Neural crest cell (in vitro differentiated cells): ENCODE data around the gene TMEM144. TPM values are rescaled to one million over a fixed set of nuclear protein-coding genes. Genes with fewer than 3 reads are reported as not detected.

Experiments used
- DNase-seq: peaks from one replicate; pipeline ENCODE4 v3.0.0; 2021; ENCODE audit warnings: low read depth, mixed read lengths, low spot score
- H3K27ac Mint-ChIP-seq: one replicate; pipeline ENCODE4 v1.8.0; 2021; ENCODE audit warnings: mild to moderate bottlenecking, mixed read lengths; ENCODE audit not compliant: unreplicated experiment
- H3K27me3 Mint-ChIP-seq: 2 replicates; pipeline ENCODE4 v1.8.0; 2021; ENCODE audit warnings: low read depth, mild to moderate bottlenecking, mixed read lengths
- H3K36me3 Mint-ChIP-seq: 2 replicates; pipeline ENCODE4 v1.8.0; 2021; ENCODE audit warnings: low read depth, mild to moderate bottlenecking, mixed read lengths
- H3K4me1 Mint-ChIP-seq: 2 replicates; pipeline ENCODE4 v1.8.0; 2021; ENCODE audit warnings: mixed read lengths
- H3K4me3 Mint-ChIP-seq: one replicate; pipeline ENCODE4 v1.8.0; 2021; ENCODE audit warnings: mild to moderate bottlenecking, mixed read lengths
- H3K9me3 Mint-ChIP-seq: 2 replicates; pipeline ENCODE4 v1.8.0; 2021; ENCODE audit warnings: mixed read lengths
- CTCF ChIP-seq: fragments of 200-600 bp; sonication (generic); conservative IDR thresholded peaks from 2 replicates; pipeline ENCODE4 v1.5.0; 2021; ENCODE audit warnings: antibody characterized with exemption, mild to moderate bottlenecking
- total RNA-seq: library from RNA; stranded (reverse); gene quantifications from 2 replicates; pipeline ENCODE4 v1.2.1, GENCODE V29; 2021

Gene TMEM144
- total RNA-seq, 1 donor from 2014 or later = 1.8 TPM

GRCh38 chr4:158208963-158209640 lies 1.2 kb upstream of the TMEM144 start:
- no peak overlapping the region for H3K27ac Mint-ChIP-seq

GRCh38 chr4:158211222-158211621 lies 936 bp downstream of the TMEM144 start:
- DNase-seq = no peak
- Mint-ChIP-seq H3K27ac (no peak overlapping the region), H3K4me1 (peaks cover 15% of the 10 kb centered on the region), H3K4me3 (peak overlapping the region; percentile 72), H3K9me3 (no peaks in the 10 kb centered on the region), H3K27me3 (no peaks in the 10 kb centered on the region), H3K36me3 (no peaks in the 10 kb centered on the region)
- TF ChIP-seq CTCF = no peak

More at GRCh38 chr4:158208963-158209640, 1.2 kb upstream of the TMEM144 start:
- no peak for DNase-seq
- Mint-ChIP-seq H3K4me3 (peak overlapping the region; percentile 8), H3K27me3 (no peaks in the 10 kb centered on the region), H3K4me1 (peaks cover 15% of the 10 kb centered on the region), H3K9me3 (no peaks in the 10 kb centered on the region), H3K36me3 (no peaks in the 10 kb centered on the region)
- no peak for TF ChIP-seq CTCF

- Mint-ChIP-seq H3K36me3 (no peaks in the 10 kb centered on the region), H3K9me3 (no peaks in the 10 kb centered on the region), H3K27ac (no peak overlapping the region), H3K4me1 (peaks cover 15% of the 10 kb centered on the region), H3K27me3 (no peaks in the 10 kb centered on the region), H3K4me3 (no peak overlapping the region)
- no peak for DNase-seq
- TF ChIP-seq CTCF = no peak
Observed at GRCh38 chr4:158213466-158213865, 3.2 kb downstream of the TMEM144 start.

- TF ChIP-seq CTCF = no peak
- no peak for DNase-seq
- no peaks in the 10 kb centered on the region for H3K27me3 Mint-ChIP-seq
- H3K4me1 Mint-ChIP-seq = peaks cover 14% of the 10 kb centered on the region
- no peak overlapping the region for H3K27ac Mint-ChIP-seq
- no peak overlapping the region for H3K4me3 Mint-ChIP-seq
- H3K9me3 Mint-ChIP-seq = no peaks in the 10 kb centered on the region
- H3K36me3 Mint-ChIP-seq = no peaks in the 10 kb centered on the region
Observed at GRCh38 chr4:158214856-158215255, 4.6 kb downstream of the TMEM144 start.

GRCh38 chr4:158217763-158218162 lies 7.5 kb downstream of the TMEM144 start:
- Mint-ChIP-seq H3K4me1 (no peaks in the 10 kb centered on the region), H3K36me3 (no peaks in the 10 kb centered on the region), H3K27ac (no peak overlapping the region)

More at GRCh38 chr4:158217763-158218162, 7.5 kb downstream of the TMEM144 start:
- no peak for DNase-seq
- no peaks in the 10 kb centered on the region for H3K27me3 Mint-ChIP-seq
- no peak for TF ChIP-seq CTCF
- no peaks in the 10 kb centered on the region for H3K9me3 Mint-ChIP-seq
- no peak overlapping the region for H3K4me3 Mint-ChIP-seq
